HG03442 (cell line): ENCODE data around the gene LYST.
"Not testable (repeated sequence)": the region's sequence is repeated elsewhere in the genome, so short reads cannot be mapped to it uniquely, and the experiment has no call there.

Experiments
- ATAC-seq: cut with Tn5 transposase; IDR thresholded peaks from one replicate; pipeline ENCODE4 v1.9.1; 2021; ENCODE audit warnings: mild to moderate bottlenecking, moderate library complexity; ENCODE audit not compliant: unreplicated experiment

Gene LYST

GRCh38 chr1:235642011-235642942 is 224.4 kb downstream of the LYST start:
- ATAC-seq = peak; percentile 65

- ATAC-seq = no peak
Measured at GRCh38 chr1:235640580-235640979, 226.1 kb downstream of the LYST start.

- no peak for ATAC-seq
Measured at GRCh38 chr1:235639226-235640205, 227.2 kb downstream of the LYST start.

- ATAC-seq = not testable (repeated sequence)
Measured at GRCh38 chr1:235638612-235639011, 228.1 kb downstream of the LYST start.

GRCh38 chr1:235637756-235638534 is 228.8 kb downstream of the LYST start:
- no peak for ATAC-seq

GRCh38 chr1:235635938-235636662 is 230.6 kb downstream of the LYST start:
- ATAC-seq = no peak

- ATAC-seq = peak; percentile 72
Measured at GRCh38 chr1:235632506-235633401, 234.0 kb downstream of the LYST start.

GRCh38 chr1:235631816-235632215 is 234.9 kb downstream of the LYST start:
- no peak for ATAC-seq

- ATAC-seq = no peak
Measured at GRCh38 chr1:235628316-235629005, 238.2 kb downstream of the LYST start.

- no peak for ATAC-seq
Measured at GRCh38 chr1:235625831-235626230, 240.9 kb downstream of the LYST start.

GRCh38 chr1:235625340-235625739 is 241.4 kb downstream of the LYST start:
- ATAC-seq = no peak

GRCh38 chr1:235624721-235625333 is 241.9 kb downstream of the LYST start:
- ATAC-seq = no peak

GRCh38 chr1:235622936-235623779 is 243.5 kb downstream of the LYST start:
- ATAC-seq = no peak

GRCh38 chr1:235619149-235619548 is 247.6 kb downstream of the LYST start:
- not testable (repeated sequence) for ATAC-seq

GRCh38 chr1:235617808-235618207 is 248.9 kb downstream of the LYST start:
- ATAC-seq = no peak

GRCh38 chr1:235617140-235617539 is 249.6 kb downstream of the LYST start:
- no peak for ATAC-seq

GRCh38 chr1:235614442-235614954 is 252.2 kb downstream of the LYST start:
- no peak for ATAC-seq
